HUES48 (cell line): ENCODE results near the gene PCGF6.
"Not testable (repeated sequence)": the region's sequence is repeated elsewhere in the genome, so short reads cannot be mapped to it uniquely, and the experiment has no call there.

ENCODE experiments used
- H3K27ac ChIP-seq: one replicate; pipeline ENCODE4 v1.7.0; 2013; ENCODE audit warnings: low read depth, low read length, inconsistent platforms
- H3K27me3 ChIP-seq: 2 replicates; pipeline ENCODE4 v1.6.1; 2013; ENCODE audit warnings: mild to moderate bottlenecking, low read length; ENCODE audit not compliant: control insufficient read depth, insufficient read depth
- H3K36me3 ChIP-seq: 2 replicates; pipeline ENCODE4 v1.6.1; 2013; ENCODE audit warnings: low read length; ENCODE audit not compliant: control insufficient read depth, insufficient read depth
- H3K4me1 ChIP-seq: 2 replicates; pipeline ENCODE4 v1.6.1; 2013; ENCODE audit warnings: mild to moderate bottlenecking, low read length; ENCODE audit not compliant: control insufficient read depth, insufficient read depth
- H3K4me3 ChIP-seq: 2 replicates; pipeline ENCODE4 v1.5.1; 2013; ENCODE audit warnings: mild to moderate bottlenecking, low read depth, low read length
- H3K9ac ChIP-seq: 2 replicates; pipeline ENCODE4 v1.6.1; 2013; ENCODE audit warnings: mild to moderate bottlenecking, low read depth, low read length, moderate library complexity
- H3K9me3 ChIP-seq: 2 replicates; pipeline ENCODE4 v1.6.1; 2013; ENCODE audit warnings: low read length; ENCODE audit not compliant: control insufficient read depth, insufficient read depth

Gene PCGF6

DNA sequence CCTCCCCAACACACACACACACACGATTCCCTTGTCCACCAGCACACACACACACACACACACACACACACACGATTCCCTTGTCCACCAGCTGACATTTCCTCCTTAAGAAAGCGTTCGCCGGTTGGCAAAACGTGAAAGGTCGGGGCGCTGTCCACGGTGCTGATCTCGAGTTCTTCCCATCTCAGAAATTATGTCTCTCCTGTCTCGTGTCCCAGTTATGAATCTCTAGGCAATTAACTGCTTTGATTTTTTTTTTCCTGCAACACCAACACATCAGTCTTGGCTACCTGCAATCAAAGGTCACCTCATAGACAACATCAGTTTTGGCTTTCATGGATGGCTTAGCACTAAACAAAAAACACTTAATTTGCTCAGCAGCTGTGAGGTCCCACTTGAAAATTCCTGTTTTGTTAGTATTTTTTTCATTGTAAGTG, 72.1 kb downstream of the PCGF6 start:
- no peaks in the 10 kb centered on the region for H3K36me3 ChIP-seq
- no peaks in the 10 kb centered on the region for H3K9me3 ChIP-seq
- H3K27ac ChIP-seq, result no peak overlapping the region
- H3K27me3 ChIP-seq, result peaks cover 61% of the 10 kb centered on the region
- peaks cover 25% of the 10 kb centered on the region for H3K4me1 ChIP-seq
- H3K9ac ChIP-seq, result no peak overlapping the region
- peak overlapping the region; percentile 82 for H3K4me3 ChIP-seq

DNA sequence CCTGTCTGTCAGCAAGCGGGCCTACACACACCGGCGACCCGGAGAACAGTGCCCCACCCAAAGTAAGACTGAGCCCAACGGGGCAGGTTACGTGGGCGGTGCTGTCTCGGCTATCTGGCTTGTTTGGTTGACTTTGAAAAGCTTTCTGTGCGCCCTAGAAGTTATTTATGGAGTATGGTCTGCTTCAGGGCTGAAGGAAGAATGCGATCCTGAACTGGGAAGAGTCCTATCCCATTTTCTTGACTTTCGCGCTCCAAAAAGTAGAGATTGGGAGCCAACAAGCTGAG, 72.5 kb downstream of the PCGF6 start:
- H3K4me3 ChIP-seq, result peak overlapping the region; percentile 82
- H3K27ac ChIP-seq, result no peak overlapping the region
- H3K9me3 ChIP-seq, result no peaks in the 10 kb centered on the region
- H3K9ac ChIP-seq, result no peak overlapping the region
- no peaks in the 10 kb centered on the region for H3K36me3 ChIP-seq
- H3K4me1 ChIP-seq, result peaks cover 25% of the 10 kb centered on the region
- H3K27me3 ChIP-seq, result peaks cover 61% of the 10 kb centered on the region

DNA sequence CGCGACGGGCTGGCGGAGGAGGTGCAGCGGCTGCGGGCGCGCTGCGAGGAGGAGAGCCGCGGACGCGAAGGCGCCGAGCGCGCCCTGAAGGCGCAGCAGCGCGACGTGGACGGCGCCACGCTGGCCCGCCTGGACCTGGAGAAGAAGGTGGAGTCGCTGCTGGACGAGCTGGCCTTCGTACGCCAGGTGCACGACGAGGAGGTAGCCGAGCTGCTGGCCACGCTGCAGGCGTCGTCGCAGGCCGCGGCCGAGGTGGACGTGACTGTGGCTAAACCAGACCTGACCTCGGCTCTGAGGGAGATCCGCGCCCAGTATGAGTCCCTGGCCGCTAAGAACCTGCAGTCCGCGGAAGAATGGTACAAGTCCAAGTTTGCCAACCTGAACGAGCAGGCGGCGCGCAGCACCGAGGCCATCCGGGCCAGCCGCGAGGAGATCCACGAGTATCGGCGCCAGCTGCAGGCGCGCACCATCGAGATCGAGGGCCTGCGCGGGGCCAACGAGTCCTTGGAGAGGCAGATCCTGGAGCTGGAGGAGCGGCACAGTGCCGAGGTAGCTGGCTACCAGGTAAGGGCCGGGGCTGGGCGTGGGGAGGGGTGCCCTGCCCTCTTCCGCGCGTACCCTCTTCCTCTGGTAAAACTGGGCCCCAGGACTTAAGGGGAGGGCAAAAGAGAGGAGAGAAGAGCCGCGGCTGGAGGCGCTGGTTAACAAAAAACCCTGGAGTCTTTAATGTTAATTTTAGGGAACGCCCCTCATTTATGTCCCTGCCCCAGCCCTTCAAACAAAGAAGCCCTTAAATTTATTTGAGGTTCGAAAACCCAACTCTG, 73.0 kb downstream of the PCGF6 start:
- H3K27me3 ChIP-seq, result peaks cover 61% of the 10 kb centered on the region
- H3K36me3 ChIP-seq, result no peaks in the 10 kb centered on the region
- H3K9me3 ChIP-seq, result no peaks in the 10 kb centered on the region
- H3K9ac ChIP-seq, result no peak overlapping the region
- peaks cover 25% of the 10 kb centered on the region for H3K4me1 ChIP-seq
- H3K27ac ChIP-seq, result no peak overlapping the region
- peak overlapping the region; percentile 82 for H3K4me3 ChIP-seq

- Histone ChIP-seq H3K9me3 (no peaks in the 10 kb centered on the region), H3K36me3 (no peaks in the 10 kb centered on the region), H3K27me3 (peaks cover 61% of the 10 kb centered on the region), H3K4me3 (peak within 1 kb of the TSS; percentile 82), H3K4me1 (peaks cover 21% of the 10 kb centered on the region), H3K27ac (no peak within 1 kb of the TSS), H3K9ac (peak within 1 kb of the TSS; percentile 32; the same call in 1 of the 2 replicates)
Observed at GRCh38 chr10:103276896-103277712, 73.8 kb downstream of the PCGF6 start, which contains the start of gene INA. Gene INA, plus strand, starts transcription at chr10:103277138. Its CDS starts 74 bp downstream, at chr10:103277212.

DNA sequence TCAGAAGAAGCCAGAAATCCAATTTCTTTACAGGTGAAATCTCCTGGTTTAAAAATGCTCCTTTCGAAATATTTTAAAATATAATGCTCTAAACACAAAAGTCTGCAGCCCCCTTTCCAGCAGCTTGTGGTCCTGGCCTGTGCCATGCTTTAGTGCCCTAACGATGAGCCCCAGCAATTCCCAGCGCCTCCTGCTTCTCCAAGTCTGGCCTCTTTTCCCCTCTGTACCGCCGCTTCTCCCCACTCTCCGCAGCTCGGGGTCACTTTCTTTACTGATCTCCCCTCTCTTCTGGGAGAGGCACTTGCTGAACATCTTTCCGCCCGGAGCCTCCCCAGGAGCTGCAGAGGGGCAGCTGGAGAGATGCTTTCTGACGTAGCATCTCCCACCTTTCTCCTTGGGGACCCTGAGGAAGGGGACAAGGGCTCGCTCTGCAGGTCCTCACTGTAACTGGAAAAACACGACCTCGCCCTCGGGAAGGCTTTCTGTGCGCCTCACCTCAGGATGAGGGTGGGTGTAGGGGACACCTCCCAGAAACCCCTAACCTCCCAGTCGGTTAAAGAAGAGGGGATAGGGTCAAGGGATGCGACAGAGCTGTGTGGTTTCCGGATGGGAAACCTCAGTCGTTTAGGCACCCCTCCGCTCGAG, 74.6 kb downstream of the PCGF6 start:
- Histone ChIP-seq H3K27me3 (peaks cover 59% of the 10 kb centered on the region), H3K4me3 (peak overlapping the region; percentile 82), H3K4me1 (peaks cover 15% of the 10 kb centered on the region), H3K27ac (no peak overlapping the region), H3K36me3 (no peaks in the 10 kb centered on the region), H3K9me3 (no peaks in the 10 kb centered on the region), H3K9ac (no peak overlapping the region)

DNA sequence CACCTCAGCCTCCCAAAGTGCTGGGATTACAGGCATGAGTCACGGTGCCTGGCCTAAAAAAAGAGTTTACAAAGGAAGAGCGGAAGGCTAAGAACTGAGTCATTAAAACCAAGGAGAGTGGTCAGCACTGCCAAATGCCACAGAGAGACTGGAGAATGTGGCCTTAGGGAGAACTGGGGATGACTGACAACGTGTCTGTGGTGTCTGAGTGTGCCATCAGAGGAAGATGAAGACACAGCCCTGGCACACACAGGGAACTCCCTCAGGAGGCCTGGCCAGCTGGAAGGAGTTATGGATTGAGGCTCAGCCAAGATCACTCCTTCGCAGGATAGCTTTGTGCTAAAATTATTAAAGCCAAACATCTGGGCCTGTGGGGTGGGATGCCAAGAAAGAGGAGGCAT, 77.9 kb downstream of the PCGF6 start:
- no peak overlapping the region for H3K4me3 ChIP-seq
- no peaks in the 10 kb centered on the region for H3K36me3 ChIP-seq
- H3K4me1 ChIP-seq, result peaks cover 8% of the 10 kb centered on the region
- H3K27ac ChIP-seq, result peak overlapping the region; percentile 62
- peaks cover 31% of the 10 kb centered on the region for H3K27me3 ChIP-seq
- H3K9me3 ChIP-seq, result no peaks in the 10 kb centered on the region
- no peak overlapping the region for H3K9ac ChIP-seq

DNA sequence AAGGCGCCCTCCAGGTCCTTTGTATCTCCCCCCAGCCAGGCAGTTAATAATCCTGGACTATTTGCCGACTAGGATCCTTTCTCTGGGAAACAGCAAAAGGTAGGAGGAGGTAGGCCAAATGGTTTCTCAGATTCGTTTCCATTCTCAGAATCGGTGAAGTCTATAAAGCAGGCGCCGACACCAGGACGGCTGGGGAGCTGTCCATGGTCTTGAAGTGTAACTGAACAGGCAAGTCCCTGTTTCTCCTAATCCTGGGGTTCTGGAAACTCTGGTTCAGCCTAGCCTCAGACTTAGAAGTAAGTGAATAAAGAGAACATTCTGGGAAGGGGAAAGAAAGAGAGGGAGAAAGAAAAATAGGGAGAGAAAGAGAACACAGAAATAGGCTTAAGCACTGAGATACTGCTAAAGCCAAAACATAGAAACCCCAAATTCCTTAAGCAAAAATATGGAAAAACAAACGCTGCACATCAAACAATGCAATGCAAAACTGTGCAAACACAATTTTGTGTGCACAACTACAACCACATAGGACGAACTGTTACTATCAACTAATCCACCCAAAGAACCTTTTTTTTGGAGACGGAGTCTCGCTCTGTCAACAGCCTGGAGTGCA, 85.1 kb downstream of the PCGF6 start:
- no peaks in the 10 kb centered on the region for H3K36me3 ChIP-seq
- H3K27ac ChIP-seq, result no peak overlapping the region

GRCh38 chr10:103262229-103262628, 88.7 kb downstream of the PCGF6 start:
- Histone ChIP-seq H3K9ac (no peak overlapping the region), H3K9me3 (peaks cover 8% of the 10 kb centered on the region), H3K4me1 (peaks cover 4% of the 10 kb centered on the region; the same call in 1 of the 2 replicates), H3K27ac (no peak overlapping the region), H3K27me3 (no peaks in the 10 kb centered on the region; the same call in 1 of the 2 replicates), H3K36me3 (no peaks in the 10 kb centered on the region), H3K4me3 (no peak overlapping the region)

More for the DNA sequence above, 85.1 kb downstream of the PCGF6 start:
- no peaks in the 10 kb centered on the region; the same call in 1 of the 2 replicates for H3K27me3 ChIP-seq
- H3K4me3 ChIP-seq, result no peak overlapping the region
- no peak overlapping the region for H3K9ac ChIP-seq
- no peaks in the 10 kb centered on the region for H3K9me3 ChIP-seq
- peaks cover 4% of the 10 kb centered on the region; the same call in 1 of the 2 replicates for H3K4me1 ChIP-seq

DNA sequence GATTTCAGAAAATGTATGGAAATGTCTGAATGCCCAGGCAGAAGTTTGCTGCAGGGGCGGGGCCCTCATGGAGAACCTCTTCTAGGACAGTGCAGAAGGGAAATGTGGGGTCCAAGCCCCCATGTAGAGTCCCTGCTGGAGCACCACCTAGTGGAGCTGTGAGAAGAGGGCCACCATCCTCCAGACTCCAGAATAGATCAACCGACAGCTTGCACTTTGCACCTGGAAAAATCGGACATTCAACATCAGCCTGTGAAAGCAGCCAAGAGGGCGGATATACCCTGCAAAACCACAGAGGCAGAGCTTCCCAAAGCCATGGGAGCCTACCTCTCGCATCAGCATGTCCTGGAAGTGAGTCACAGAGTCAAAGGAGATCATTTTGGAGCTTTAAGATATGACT, 91.0 kb downstream of the PCGF6 start:
- Histone ChIP-seq H3K27ac (no peak overlapping the region), H3K4me1 (no peaks in the 10 kb centered on the region), H3K36me3 (no peaks in the 10 kb centered on the region), H3K4me3 (no peak overlapping the region), H3K27me3 (no peaks in the 10 kb centered on the region; the same call in 1 of the 2 replicates), H3K9me3 (peaks cover 8% of the 10 kb centered on the region), H3K9ac (no peak overlapping the region)

GRCh38 chr10:103258928-103259327, 92.0 kb downstream of the PCGF6 start:
- H3K4me1 ChIP-seq, H3K36me3 ChIP-seq, H3K4me3 ChIP-seq, H3K27me3 ChIP-seq, H3K9ac ChIP-seq, H3K27ac ChIP-seq, H3K9me3 ChIP-seq: not testable (repeated sequence)
